NB4 (cell line): ENCODE results near the gene GTF2IRD2.
A peak's percentile ranks its signal among the peaks of the same experiment; 100 is the strongest.
"Not testable (repeated sequence)": the region's sequence is repeated elsewhere in the genome, so short reads cannot be mapped to it uniquely, and the experiment has no call there.

ENCODE experiments used
- DNase-seq: peaks from one replicate; pipeline ENCODE4 v3.0.0; 2010; ENCODE audit warnings: low read depth
- H3K4me3 ChIP-seq: one replicate; pipeline ENCODE4 v1.5.1; 2011; ENCODE audit warnings: mild to moderate bottlenecking, low read depth, low read length, moderate library complexity

GTF2IRD2 gene

DNA sequence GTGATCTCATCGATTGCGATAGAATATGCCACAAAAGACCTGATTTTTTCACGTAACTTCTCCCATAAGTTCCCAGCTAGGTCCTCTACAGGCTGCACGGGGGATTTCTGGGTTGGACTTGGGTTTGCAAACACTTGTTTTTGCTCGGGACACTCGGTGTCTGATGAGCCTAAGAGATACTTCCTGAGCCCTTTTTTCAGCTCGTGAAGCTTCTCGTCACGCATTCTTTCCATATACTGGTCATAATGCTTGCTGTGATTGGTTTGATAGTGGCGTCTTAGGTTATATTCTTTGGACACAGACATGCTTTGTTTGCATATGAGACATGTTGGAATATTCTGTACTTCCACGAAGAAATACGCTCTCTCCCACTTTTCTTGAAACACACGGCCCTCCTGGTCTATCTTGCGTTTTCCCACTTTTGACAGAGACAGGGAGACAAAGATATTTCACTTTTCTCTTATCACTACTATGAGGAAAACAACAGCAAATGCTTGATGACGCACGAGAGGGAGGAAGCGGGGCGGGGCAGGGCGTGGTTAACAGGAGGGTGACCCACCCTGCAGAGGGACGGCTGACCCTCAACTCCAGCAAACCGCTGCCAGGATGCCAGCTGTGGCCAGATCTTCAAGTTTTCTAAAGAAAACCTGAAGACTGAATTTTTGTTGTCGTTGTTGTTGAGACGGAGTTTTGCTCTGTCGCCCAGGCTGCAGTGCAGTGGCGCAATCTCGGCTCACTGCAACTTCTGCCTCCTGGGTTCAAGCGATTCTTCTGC is 53.4 kb downstream of the GTF2IRD2 start:
- not testable (repeated sequence) for H3K4me3 ChIP-seq, DNase-seq

- not testable (repeated sequence) for DNase-seq, H3K4me3 ChIP-seq
Observed at GRCh38 chr7:74789200-74789736, 62.1 kb downstream of the GTF2IRD2 start.

GRCh38 chr7:74788369-74789150 is 62.8 kb downstream of the GTF2IRD2 start:
- DNase-seq = peak; percentile 87
- H3K4me3 ChIP-seq = not testable (repeated sequence)

- not testable (repeated sequence) for H3K4me3 ChIP-seq, DNase-seq
Observed at GRCh38 chr7:74783595-74783994, 67.8 kb downstream of the GTF2IRD2 start.

DNA sequence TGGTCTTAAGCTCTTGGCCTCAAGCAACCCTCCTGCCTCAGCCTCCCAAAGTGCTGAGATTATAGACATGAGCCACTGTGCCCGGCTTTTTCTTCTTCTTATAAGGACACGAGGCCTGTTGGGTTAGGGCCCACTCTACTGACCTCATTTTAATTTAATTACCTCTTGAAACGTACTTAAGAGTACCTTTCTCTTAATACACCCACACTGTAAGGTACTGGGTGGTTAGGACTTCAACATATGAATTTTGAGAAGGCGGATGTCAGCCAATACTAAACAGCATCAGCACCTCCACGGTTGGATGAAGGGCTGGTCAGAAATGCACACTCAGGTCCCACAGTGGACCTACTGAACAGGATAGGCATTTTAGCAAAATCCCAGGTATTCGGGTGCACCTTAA is 69.7 kb downstream of the GTF2IRD2 start:
- DNase-seq, H3K4me3 ChIP-seq: not testable (repeated sequence)

- not testable (repeated sequence) for H3K4me3 ChIP-seq, DNase-seq
Observed at GRCh38 chr7:74779053-74779452, 72.4 kb downstream of the GTF2IRD2 start.

DNA sequence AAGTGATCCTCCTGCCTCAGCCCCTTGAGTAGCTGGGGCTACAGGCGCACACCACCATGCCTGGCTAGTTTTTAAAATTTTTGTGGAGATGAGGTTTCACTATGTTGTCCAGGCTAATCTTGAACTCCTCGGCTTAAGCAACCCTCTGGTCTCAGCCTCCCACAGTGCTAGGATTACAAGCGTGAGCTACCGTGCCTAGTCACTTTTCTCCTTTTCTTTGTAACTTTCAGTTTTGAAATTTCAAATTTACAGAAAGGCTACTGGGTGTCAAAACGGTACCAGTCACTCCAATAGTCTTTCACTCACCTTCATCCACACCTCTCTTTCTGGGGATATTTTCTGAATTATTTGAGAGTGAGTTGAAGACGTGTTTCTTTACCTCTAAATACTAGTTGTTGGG is 76.3 kb downstream of the GTF2IRD2 start:
- H3K4me3 ChIP-seq, DNase-seq: not testable (repeated sequence)

GRCh38 chr7:74773760-74774750 is 77.3 kb downstream of the GTF2IRD2 start, which contains the start of gene NCF1:
NCF1 (plus strand) TSS chr7:74774011; CDS start chr7:74774032, 21 bp downstream.
- H3K4me3 ChIP-seq = not testable (repeated sequence)

GRCh38 chr7:74772093-74772492 is 79.3 kb downstream of the GTF2IRD2 start:
- not testable (repeated sequence) for H3K4me3 ChIP-seq
- DNase-seq = peak; percentile 11

More at GRCh38 chr7:74773760-74774750, 77.3 kb downstream of the GTF2IRD2 start, which contains the start of gene NCF1:
- DNase-seq = not testable (repeated sequence)

DNA sequence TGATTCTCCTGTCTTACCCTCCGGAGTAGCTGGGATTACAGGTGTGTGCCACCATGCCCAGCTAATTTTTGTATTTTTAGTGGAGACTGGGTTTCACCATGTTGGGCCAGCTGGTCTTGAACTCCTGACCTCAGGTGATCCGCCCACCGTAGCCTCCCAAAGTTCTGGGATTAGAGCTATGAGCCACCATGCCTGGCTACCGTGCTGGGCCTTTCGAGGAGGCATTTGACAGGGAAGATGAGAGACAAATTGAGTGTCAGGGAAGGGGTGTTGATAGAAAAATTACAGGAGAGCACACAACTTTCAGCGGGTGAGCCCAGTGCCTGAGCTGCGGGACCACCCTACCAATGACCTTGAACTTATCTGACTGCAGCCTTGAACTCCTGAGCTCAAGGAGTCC is 81.3 kb downstream of the GTF2IRD2 start:
- DNase-seq, H3K4me3 ChIP-seq: not testable (repeated sequence)

DNA sequence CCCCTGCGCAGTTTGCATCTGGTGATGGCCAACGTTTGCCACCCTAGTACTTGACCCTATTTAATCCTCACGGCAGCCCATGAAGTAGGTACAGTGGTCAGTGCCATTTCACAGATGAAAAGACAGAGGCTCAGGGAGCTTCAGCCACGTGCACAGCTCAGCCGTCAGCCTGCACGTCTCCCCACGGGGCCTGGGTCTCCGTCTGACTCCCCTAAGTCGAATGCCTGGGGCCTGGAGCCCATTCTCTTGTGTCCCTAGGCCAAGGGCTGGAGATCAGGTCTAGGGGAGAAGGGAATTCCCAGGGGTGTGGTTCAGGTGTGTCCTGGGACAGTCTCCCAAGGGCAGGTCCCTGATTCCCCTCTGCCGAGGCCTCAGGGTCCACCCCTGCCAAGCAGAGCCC is 84.4 kb downstream of the GTF2IRD2 start:
- DNase-seq, H3K4me3 ChIP-seq: not testable (repeated sequence)

DNA sequence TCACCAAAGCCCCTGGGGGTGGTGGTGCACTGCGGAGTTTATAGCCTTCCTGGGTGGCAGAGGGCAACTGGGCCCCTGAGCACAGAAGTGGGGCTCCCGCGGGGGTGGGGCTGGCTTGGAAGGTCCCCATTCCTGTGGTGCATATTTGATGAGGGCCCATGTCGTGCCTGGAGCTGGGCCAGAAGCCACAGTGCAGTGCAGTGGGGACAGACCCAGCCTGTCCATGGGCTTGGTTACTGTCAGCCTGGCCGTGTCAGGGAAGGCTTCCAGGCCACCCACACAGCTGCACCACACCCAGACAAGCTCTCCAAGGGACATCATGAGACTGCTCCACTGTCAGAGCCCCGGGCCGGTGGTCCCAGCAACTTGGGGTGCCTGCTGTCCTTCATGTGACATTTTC is 84.9 kb downstream of the GTF2IRD2 start:
- not testable (repeated sequence) for DNase-seq, H3K4me3 ChIP-seq

GRCh38 chr7:74765205-74765918 is 86.0 kb downstream of the GTF2IRD2 start:
- not testable (repeated sequence) for DNase-seq, H3K4me3 ChIP-seq

GRCh38 chr7:74758982-74759381 is 92.4 kb downstream of the GTF2IRD2 start:
- not testable (repeated sequence) for H3K4me3 ChIP-seq, DNase-seq

- not testable (repeated sequence) for H3K4me3 ChIP-seq, DNase-seq
Observed at GRCh38 chr7:74758268-74758667, 93.1 kb downstream of the GTF2IRD2 start.

GRCh38 chr7:74756673-74757072 is 94.7 kb downstream of the GTF2IRD2 start:
- DNase-seq, H3K4me3 ChIP-seq: not testable (repeated sequence)

GRCh38 chr7:74753921-74754482 is 97.4 kb downstream of the GTF2IRD2 start:
- DNase-seq, H3K4me3 ChIP-seq: not testable (repeated sequence)
